ENCODE data around the gene SUN1.

SUN1 gene

GRCh38 chr7:880450-880849 lies 48.2 kb downstream of the SUN1 start:
- TF ChIP-seq CTCF (IDR thresholded peaks at IDR 0.05) (no peak), ZFX (IDR thresholded peaks at IDR 0.05; ENCODE audit: borderline replicate concordance) (no peak)
- H3K27ac ChIP-seq = peak overlapping the region; percentile 84

- peak overlapping the region; percentile 84 for H3K27ac ChIP-seq
- TF ChIP-seq ZFX (IDR thresholded peaks at IDR 0.05; ENCODE audit: borderline replicate concordance) (no peak), CTCF (IDR thresholded peaks at IDR 0.05) (no peak)
Observed at GRCh38 chr7:881441-882234, 49.4 kb downstream of the SUN1 start.

- TF ChIP-seq ZFX (IDR thresholded peaks at IDR 0.05; ENCODE audit: borderline replicate concordance) = no peak
- no peak for TF ChIP-seq CTCF (IDR thresholded peaks at IDR 0.05)
Observed at GRCh38 chr7:882336-883035, 50.2 kb downstream of the SUN1 start.

GRCh38 chr7:883055-884021 lies 51.1 kb downstream of the SUN1 start:
- TF ChIP-seq CTCF (IDR thresholded peaks at IDR 0.05) = peak; percentile 59
- TF ChIP-seq ZFX (IDR thresholded peaks at IDR 0.05; ENCODE audit: borderline replicate concordance) = no peak
- peak overlapping the region; percentile 84 for H3K27ac ChIP-seq

More at GRCh38 chr7:882336-883035, 50.2 kb downstream of the SUN1 start:
- H3K27ac ChIP-seq = peak overlapping the region; percentile 84

GRCh38 chr7:884191-885003 lies 52.1 kb downstream of the SUN1 start:
- TF ChIP-seq ZFX (IDR thresholded peaks at IDR 0.05; ENCODE audit: borderline replicate concordance) = no peak
- no peak for TF ChIP-seq CTCF (IDR thresholded peaks at IDR 0.05)
- no peak overlapping the region for H3K27ac ChIP-seq

GRCh38 chr7:885261-885892 lies 53.1 kb downstream of the SUN1 start:
- no peak for TF ChIP-seq ZFX (IDR thresholded peaks at IDR 0.05; ENCODE audit: borderline replicate concordance)
- TF ChIP-seq CTCF (IDR thresholded peaks at IDR 0.05) = no peak
- H3K27ac ChIP-seq = no peak overlapping the region
